Measurements from ENCODE around the gene ASIC2.
"Not testable (repeated sequence)": the region's sequence is repeated elsewhere in the genome, so short reads cannot be mapped to it uniquely, and the experiment has no call there.

Gene ASIC2

DNA sequence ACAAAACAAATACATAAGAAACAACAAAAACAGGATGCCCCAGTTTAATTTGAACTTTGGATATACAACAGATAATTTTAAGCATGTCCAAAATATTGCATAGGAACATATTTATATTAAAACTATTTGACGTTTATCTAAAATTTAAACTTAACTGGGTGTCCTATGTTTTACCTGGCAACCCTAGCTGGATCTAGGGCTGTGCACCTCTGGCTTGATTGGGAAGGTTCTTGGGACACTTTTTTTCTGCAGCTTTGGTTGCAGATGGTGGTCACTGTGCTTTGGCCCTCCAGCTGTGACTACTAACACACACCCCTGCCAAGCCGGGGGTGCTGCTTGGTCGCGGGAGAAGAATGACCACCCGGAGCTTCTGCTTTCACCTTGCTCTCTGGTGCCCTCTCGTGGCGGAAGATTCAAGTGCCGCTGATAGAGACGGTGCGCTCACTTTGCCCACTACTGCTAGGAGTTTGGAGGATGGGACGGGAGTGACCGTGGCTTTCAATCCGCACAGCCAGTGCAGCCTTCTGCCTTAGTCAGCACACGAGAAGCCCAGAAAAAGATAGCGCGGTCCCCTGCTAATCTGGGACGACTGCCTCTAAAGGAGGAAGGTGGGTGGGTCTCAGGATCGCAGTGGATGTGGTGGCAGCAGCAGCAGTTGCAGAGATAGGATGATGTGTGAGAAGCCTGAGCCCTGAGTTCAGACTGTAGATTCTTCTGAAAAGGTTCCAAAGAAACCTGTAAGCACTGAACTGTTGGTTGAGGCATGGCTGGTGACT, 294.8 kb downstream of the ASIC2 start:
- ChIA-PET CTCF (interaction anchor here (0.5 to 2.6 kb wide), 23 partner anchors 8 to 215 kb away, joined by 3 to 34 read pairs (median 5); partner anchors contain the start of genes MYO1D and TMEM98), POLR2A (no interaction called here)
- TF ChIP-seq, protein P1, sequence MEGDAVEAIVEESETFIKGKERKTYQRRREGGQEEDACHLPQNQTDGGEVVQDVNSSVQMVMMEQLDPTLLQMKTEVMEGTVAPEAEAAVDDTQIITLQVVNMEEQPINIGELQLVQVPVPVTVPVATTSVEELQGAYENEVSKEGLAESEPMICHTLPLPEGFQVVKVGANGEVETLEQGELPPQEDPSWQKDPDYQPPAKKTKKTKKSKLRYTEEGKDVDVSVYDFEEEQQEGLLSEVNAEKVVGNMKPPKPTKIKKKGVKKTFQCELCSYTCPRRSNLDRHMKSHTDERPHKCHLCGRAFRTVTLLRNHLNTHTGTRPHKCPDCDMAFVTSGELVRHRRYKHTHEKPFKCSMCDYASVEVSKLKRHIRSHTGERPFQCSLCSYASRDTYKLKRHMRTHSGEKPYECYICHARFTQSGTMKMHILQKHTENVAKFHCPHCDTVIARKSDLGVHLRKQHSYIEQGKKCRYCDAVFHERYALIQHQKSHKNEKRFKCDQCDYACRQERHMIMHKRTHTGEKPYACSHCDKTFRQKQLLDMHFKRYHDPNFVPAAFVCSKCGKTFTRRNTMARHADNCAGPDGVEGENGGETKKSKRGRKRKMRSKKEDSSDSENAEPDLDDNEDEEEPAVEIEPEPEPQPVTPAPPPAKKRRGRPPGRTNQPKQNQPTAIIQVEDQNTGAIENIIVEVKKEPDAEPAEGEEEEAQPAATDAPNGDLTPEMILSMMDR (IDR thresholded peaks at IDR 0.05; ENCODE audit: insufficient read depth, low read length, missing control alignments) = peak; percentile 90
- peak overlapping the region; percentile 37 for H3K4me3 ChIP-seq (ENCODE audit: low read depth, low read length)
- DNase-seq (ENCODE audit: low read depth, low spot score) = no peak

- POLR2A ChIA-PET = no interaction called here
- H3K4me3 ChIP-seq (ENCODE audit: low read depth, low read length) = no peak overlapping the region
- CTCF ChIA-PET = interaction anchor here (0.6 to 1.5 kb wide), 2 partner anchors 130 to 212 kb away, joined by 3 to 4 read pairs; no protein-coding TSS in a partner anchor
- TF ChIP-seq, protein P1 (IDR thresholded peaks at IDR 0.05; ENCODE audit: insufficient read depth, low read length, missing control alignments) = no peak
- DNase-seq (ENCODE audit: low read depth, low spot score) = no peak
Measured at GRCh38 chr17:32995416-32996045, 297.6 kb downstream of the ASIC2 start.

DNA sequence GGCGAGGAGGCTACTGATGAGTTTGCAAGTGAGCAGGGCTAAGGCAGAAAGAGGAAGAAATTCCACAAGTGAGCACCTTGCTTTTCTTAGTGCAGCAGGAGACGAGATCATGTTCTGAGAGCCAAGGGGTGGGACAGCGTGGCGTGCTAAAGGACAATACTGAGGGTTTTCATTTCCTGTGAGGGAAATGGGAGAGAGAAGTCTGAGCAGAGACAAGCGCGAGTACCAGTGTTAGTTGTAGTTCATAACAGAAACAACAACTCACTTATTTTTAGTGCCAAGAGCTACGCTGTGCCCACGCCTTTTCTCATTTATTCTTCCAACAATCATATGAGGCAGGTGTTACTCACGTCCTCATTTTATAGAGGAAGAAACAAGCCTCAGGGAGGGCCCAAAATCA, 299.1 kb downstream of the ASIC2 start:
- CTCF ChIA-PET = no interaction called here
- no peak for DNase-seq (ENCODE audit: low read depth, low spot score)
- POLR2A ChIA-PET = no interaction called here
- H3K4me3 ChIP-seq (ENCODE audit: low read depth, low read length) = no peak overlapping the region
- TF ChIP-seq, protein P1 (IDR thresholded peaks at IDR 0.05; ENCODE audit: insufficient read depth, low read length, missing control alignments) = no peak

- ChIA-PET POLR2A (no interaction called here), CTCF (interaction anchor here (1.1 to 1.5 kb wide), 2 partner anchors 115 to 211 kb away, joined by 3 to 4 read pairs; no protein-coding TSS in a partner anchor)
Measured at GRCh38 chr17:32992321-32993033, 300.6 kb downstream of the ASIC2 start.

DNA sequence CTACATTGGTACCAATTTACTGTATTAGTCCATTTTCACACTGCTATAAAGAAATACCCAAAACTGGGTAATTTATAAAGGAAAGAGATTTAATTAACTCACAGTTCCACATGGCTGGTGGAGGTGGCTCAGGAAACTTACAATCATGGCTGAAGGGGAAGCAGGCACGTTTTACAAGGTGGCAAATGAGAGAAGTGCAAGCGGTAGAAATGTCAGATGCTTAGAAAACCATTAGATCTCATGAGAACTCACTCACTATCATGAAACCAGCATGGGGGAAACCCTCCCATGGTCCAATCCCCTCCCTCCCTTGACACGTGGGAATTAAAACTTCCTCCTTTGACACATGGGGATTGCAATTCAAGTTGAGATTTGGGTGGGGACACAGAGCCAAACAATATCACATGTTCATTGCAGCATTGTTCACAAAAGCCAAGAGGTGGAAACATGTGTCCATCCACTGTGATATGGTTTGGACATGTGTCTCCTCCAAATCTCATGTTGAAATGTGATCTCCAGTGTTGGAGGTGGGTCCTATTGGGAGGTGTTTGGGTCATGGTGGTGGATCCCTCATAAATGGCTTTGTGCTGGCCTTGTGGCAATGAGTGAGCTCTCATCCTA, 304.5 kb downstream of the ASIC2 start:
- ChIA-PET CTCF (interaction anchor here (1.3 to 2.6 kb wide), 4 partner anchors 9 to 205 kb away, joined by 3 to 9 read pairs (median 5); partner anchors contain the start of gene MYO1D), POLR2A (no interaction called here)
- DNase-seq (ENCODE audit: low read depth, low spot score) = no peak
- H3K4me3 ChIP-seq (ENCODE audit: low read depth, low read length) = no peak overlapping the region
- TF ChIP-seq, protein P1 (IDR thresholded peaks at IDR 0.05; ENCODE audit: insufficient read depth, low read length, missing control alignments) = no peak

More at GRCh38 chr17:32992321-32993033, 300.6 kb downstream of the ASIC2 start:
- H3K4me3 ChIP-seq (ENCODE audit: low read depth, low read length) = no peak overlapping the region
- TF ChIP-seq, protein P1 (IDR thresholded peaks at IDR 0.05; ENCODE audit: insufficient read depth, low read length, missing control alignments) = no peak
- no peak for DNase-seq (ENCODE audit: low read depth, low spot score)

DNA sequence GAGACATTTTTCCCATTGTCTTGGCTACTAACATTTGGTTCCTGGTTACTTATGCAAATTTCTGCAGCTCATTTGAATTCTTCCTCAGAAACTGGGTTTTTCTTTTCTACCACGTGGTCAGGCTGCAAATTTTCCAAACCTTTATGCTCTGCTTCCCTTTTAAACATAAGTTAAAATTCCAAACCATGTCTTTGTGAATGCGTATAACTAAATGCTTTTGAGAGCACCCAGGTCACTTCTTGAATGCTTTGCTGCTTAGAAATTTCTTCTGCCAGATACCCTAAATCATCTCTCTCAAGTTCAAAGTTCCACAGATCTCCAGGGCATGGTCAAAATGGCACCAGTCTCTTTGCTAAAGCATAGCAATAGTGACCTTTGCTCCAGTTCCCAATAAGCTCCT, 305.2 kb downstream of the ASIC2 start:
- POLR2A ChIA-PET; H3K4me3 ChIP-seq (ENCODE audit: low read depth, low read length); DNase-seq (ENCODE audit: low read depth, low spot score): not testable (repeated sequence)
- CTCF ChIA-PET = interaction anchor here (1.3 to 2.6 kb wide), 3 partner anchors 10 to 204 kb away, joined by 3 to 7 read pairs (median 3); partner anchors contain the start of gene MYO1D

- H3K4me3 ChIP-seq (ENCODE audit: low read depth, low read length); DNase-seq (ENCODE audit: low read depth, low spot score); POLR2A ChIA-PET: not testable (repeated sequence)
- CTCF ChIA-PET = interaction anchor here (1.3 to 2.6 kb wide), 2 partner anchors 10 to 110 kb away, joined by 3 to 7 read pairs; partner anchors contain the start of gene MYO1D
Measured at GRCh38 chr17:32987453-32987805, 305.7 kb downstream of the ASIC2 start.
